Neutrophil (primary cell): ENCODE data around the gene POLN.

Experiments used
- H3K27ac ChIP-seq: fragments of 200-600 bp; sonication (generic); 2 replicates; pipeline ENCODE4 v1.5.1; 2016; ENCODE audit warnings: mild to moderate bottlenecking, moderate library complexity
- H3K27me3 ChIP-seq: fragments of 200-600 bp; sonication (generic); 2 replicates; pipeline ENCODE4 v1.6.0; 2016; ENCODE audit warnings: mild to moderate bottlenecking
- H3K36me3 ChIP-seq: fragments of 200-600 bp; sonication (generic); 2 replicates; pipeline ENCODE4 v1.5.1; 2017
- H3K4me1 ChIP-seq, 2 experiments: fragments of 200-600 bp in 1 of 2; sonication (generic) in 1 of 2; 1 replicate in 1 of 2; 2 replicates in 1 of 2; pipeline versions ENCODE4 v1.5.1 to v1.6.1; 2013 to 2016; ENCODE audit warnings: low read depth in 1 of 2, low read length in 1 of 2, mild to moderate bottlenecking in 1 of 2, moderate library complexity in 1 of 2; ENCODE audit not compliant: control insufficient read depth in 1 of 2, insufficient read depth in 1 of 2
- H3K4me3 ChIP-seq, 2 experiments: fragments of 200-600 bp in 1 of 2; sonication (generic) in 1 of 2; 1 replicate in 1 of 2; 2 replicates in 1 of 2; pipeline ENCODE4 v1.5.1; 2013 to 2016; ENCODE audit warnings: low read depth in 1 of 2, low read length in 1 of 2, mild to moderate bottlenecking in 1 of 2, moderate library complexity in 1 of 2
- H3K9me3 ChIP-seq: fragments of 200-600 bp; sonication (generic); 2 replicates; pipeline ENCODE4 v1.5.1; 2016
- CTCF ChIP-seq: fragments of 200-600 bp; sonication (generic); IDR thresholded peaks from 2 replicates; pipeline ENCODE4 v1.5.1; 2016; ENCODE audit warnings: antibody characterized with exemption

Gene POLN

DNA sequence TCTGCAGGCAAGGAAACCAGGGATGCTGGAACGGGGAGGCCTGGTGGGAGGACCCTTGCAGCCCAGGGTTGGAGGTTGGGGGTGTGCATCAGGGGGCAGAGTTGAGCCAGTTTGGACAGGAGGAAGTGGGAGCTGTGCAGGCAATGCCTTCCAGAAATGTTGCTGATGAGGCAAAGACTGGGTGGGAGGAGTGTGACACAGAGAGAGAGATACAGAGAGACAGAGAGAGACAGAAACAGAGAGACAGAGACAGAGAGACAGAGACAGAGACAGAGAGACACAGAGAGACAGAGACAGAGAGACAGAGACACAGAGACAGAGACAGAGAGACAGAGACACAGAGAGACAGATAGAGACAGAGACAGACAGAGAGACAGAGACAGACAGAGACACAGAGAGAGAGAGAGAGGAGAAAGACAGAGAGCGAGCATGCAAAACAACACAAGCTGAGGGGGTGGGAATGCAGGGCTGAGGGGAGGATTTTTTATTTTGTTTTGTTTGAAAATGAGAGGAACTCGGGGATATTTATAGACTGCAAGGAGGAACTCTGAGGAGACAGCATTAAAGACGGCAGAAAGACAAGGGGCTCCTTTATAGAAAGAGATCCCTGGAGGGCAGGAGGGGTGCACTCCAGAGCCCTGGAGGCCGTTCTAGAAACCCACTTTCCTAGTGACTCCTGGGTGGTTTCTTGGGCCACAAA, 1.9 kb upstream of the POLN start:
- H3K27ac ChIP-seq, result no peak overlapping the region

GRCh38 chr4:2241003-2241402, 918 bp downstream of the POLN start:
- Histone ChIP-seq H3K27ac (peak overlapping the region; percentile 90), H3K9me3 (no peaks in the 10 kb centered on the region), H3K4me1 (peaks cover 24 to 35% of the 10 kb centered on the region in 2 experiments), H3K36me3 (no peaks in the 10 kb centered on the region), H3K27me3 (no peaks in the 10 kb centered on the region), H3K4me3 (peak overlapping the region; percentile 82 to 97)
- no peak for TF ChIP-seq CTCF

More for the DNA sequence above, 1.9 kb upstream of the POLN start:
- H3K9me3 ChIP-seq, result no peaks in the 10 kb centered on the region
- peaks cover 24 to 31% of the 10 kb centered on the region in 2 experiments for H3K4me1 ChIP-seq
- TF ChIP-seq CTCF, result no peak
- H3K4me3 ChIP-seq, result no peak overlapping the region
- H3K36me3 ChIP-seq, result peaks cover 22% of the 10 kb centered on the region
- no peaks in the 10 kb centered on the region for H3K27me3 ChIP-seq

DNA sequence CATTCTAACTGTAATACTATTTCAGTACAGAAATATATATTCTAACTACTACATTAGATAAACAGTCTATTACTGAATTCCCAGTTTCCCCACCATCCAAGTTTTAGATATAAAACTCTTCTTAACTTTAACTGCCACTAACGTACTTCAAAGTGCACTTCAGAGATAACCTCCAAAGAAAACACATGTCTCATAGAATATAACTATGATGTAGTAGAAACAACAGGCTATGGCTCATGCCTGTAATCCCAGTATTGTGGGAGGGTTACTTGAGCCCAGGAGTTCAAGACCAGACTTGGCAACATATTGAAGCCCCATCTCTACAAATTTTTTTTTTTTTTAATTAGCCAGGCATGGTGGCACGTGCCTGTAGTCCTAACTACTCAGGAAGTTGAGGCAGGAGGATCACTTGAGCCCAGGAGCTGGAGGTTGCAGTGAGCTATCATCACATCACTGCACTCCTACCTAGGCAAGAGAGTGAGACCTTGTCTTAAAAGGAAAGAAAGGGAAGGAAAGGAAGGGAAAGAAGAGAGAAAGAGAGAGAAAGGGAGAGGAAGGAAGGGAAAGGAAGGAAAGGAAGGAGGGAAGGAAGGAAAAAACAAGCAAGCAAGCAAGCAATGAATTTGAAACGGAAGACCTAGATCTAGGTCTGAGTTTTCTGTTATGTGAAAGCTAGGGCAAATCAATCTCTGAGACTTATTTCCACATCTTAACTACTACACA, 4.8 kb downstream of the POLN start:
- Histone ChIP-seq H3K9me3 (no peaks in the 10 kb centered on the region), H3K27ac (no peak overlapping the region), H3K4me3 (no peak overlapping the region), H3K27me3 (no peaks in the 10 kb centered on the region), H3K36me3 (peaks cover 25% of the 10 kb centered on the region), H3K4me1 (peaks cover 22 to 31% of the 10 kb centered on the region in 2 experiments)
- no peak for TF ChIP-seq CTCF

- Histone ChIP-seq H3K9me3 (no peaks in the 10 kb centered on the region), H3K4me1 (no peaks in the 10 kb centered on the region), H3K4me3 (no peak overlapping the region), H3K27ac (no peak overlapping the region), H3K36me3 (peaks cover 50% of the 10 kb centered on the region), H3K27me3 (no peaks in the 10 kb centered on the region)
- TF ChIP-seq CTCF, result no peak
These were observed 10.8 kb downstream of the POLN start for GRCh38 chr4:2231082-2231481.

GRCh38 chr4:2226261-2226660, 15.7 kb downstream of the POLN start:
- Histone ChIP-seq H3K4me1 (no peaks in the 10 kb centered on the region), H3K9me3 (no peaks in the 10 kb centered on the region), H3K36me3 (peaks cover 35% of the 10 kb centered on the region), H3K4me3 (no peak overlapping the region), H3K27me3 (no peaks in the 10 kb centered on the region), H3K27ac (no peak overlapping the region)
- TF ChIP-seq CTCF, result no peak
